Stimulated activated CD4-positive, alpha-beta T cell treated with anti-CD3 and anti-CD28 coated beads, Interleukin-15, amount 100 ng/mL, for 1 hour (primary cell): ENCODE data around the gene TCAIM.
A peak's percentile ranks its signal among the peaks of the same experiment; 100 is the strongest.

Experiments
- DNase-seq, 2 donors: peaks; one replicate each; pipeline ENCODE4 v3.0.0-alpha.2; 2020; ENCODE audit warnings: low read depth in 1 of 2, low spot score in 1 of 2

Gene TCAIM, protein sequence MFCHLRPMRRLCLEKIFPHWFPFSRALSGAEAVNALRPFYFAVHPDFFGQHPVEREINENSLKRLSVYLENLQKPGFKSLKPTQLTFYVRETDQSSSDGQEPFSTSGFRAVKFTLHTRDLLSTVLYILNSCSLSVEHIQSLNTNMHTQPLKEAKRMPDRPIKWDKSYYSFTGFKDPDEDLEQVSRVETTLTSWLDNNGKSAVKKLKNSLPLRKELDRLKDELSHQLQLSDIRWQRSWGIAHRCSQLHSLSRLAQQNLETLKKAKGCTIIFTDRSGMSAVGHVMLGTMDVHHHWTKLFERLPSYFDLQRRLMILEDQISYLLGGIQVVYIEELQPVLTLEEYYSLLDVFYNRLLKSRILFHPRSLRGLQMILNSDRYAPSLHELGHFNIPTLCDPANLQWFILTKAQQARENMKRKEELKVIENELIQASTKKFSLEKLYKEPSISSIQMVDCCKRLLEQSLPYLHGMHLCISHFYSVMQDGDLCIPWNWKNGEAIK

DNA sequence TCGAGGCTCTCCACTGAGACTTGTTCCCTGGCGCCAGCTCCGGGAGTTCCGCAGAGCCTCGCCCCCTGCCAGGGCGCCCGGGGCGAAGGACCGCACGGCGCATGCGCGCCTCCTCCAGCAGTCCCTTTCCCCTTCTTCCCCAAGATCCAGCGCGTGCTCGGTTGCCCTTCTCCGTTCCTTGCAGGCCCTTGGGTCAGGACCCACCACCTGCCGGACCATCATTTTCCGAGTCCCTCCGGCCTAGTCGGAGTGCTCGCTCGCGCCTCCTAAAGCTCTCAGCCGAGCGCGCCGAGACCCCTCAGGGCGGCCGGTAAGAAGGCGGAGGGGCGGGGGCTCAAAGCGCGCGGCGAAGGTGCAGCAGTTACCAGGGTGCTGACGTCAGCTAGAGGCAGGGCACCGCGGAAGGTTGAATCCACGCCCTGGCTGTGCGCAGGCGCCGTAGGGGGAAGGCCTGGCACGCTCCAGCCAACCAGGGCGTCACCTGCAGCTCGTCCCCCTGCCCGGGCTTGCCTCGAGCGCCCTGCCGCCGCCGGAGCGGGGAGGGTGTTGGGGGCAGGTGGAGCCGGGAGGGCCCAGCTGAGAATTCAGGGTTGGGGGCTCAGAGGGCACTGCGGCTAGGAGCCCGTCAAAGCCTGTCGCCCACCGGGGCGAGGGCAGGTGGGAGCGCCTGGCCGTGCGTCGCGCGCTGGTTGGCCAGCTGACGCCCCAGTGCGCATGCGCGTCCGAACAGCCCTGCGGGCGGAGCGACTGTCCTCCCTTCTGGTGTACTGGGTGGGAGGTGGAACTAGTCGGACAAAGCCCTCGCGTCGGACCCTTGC lies at the start of gene TCAIM:
Gene TCAIM (plus strand): TSS at position 757 of the 818 bp plus-strand sequence. CDS start 16,017 bp downstream, outside the sequence.
- peak; percentile 97 to 98 for DNase-seq

DNA sequence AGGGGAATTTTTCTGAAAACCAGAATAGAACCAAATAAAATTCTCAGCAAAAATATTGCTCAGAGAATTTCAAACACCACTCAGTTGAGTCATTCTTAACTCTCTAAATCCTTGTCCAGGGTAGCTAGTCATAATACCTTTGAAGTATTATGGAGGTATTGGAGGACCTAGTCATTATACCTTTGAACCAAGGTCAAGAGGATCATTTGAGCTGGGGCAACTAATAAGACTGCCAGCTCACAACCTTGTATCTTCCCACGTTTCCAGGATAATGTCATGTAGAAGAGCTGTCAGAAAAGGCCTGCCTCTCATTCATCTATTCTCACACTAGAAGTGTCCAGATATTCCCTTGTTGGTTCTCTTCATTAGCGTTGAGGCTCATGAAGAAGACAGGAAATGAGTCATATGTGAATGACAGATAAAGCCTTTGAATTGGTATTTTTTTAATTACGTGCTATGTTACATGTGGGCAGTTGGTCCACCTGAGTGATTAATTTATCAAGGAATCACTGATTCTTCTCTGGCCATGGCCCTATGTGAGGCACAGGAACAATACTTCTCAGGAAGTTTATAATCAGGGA lies 48.6 kb upstream of the TCAIM start:
- no peak for DNase-seq

DNA sequence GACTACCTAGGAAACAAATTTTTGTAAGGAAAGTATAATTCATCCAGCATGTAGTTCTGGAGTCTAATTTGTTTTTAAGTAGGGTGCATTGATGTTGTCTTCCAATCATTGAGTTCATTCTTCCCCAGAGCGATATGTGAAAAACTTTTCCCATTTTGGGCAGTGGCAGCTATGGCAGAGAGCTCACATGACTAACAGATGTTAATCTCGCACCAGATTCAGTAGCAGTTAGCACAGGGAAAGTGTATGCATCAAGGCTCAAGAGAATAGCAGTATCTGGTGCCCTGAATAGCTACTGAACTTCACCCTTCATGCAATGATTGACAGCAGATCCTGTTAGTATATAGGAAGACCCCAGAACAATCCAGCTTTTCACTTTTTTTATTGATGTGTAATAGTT lies 46.3 kb upstream of the TCAIM start:
- no peak for DNase-seq

DNA sequence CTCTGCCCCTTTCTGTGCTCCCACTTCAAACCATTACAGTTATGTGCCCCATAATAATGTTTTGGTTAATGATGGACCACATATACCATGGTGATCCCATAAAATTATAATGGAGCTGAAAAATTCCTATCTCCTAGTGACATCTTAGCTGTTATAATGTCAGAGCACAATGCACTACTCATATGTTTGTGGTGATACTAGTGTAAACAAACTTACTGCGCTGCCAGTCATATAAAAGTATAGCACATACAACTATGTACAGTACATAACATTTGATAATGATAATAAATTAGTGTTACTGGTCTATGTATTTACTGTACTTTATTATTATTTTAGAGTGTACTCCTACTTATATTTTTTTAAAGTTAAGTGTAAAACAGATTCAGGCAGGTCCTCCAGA lies 45.6 kb upstream of the TCAIM start:
- no peak for DNase-seq

DNA sequence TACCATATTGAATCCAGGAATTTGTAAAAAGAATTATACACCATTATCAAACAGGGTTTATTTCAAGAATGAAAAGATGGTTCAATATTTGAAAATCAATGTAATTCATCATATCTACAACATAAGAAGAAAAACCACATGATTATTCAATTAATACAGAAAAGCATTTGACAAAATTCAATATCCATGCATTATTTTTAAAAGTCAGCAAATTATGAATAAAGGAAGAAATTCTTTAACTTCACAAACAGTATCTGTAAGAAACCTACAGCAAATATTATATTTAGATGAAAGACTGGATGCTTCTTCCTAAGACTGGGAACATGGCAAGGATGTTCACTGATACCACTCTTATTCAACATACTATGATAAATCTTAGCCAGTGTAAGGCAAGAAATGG lies 41.3 kb upstream of the TCAIM start:
- DNase-seq = no peak

DNA sequence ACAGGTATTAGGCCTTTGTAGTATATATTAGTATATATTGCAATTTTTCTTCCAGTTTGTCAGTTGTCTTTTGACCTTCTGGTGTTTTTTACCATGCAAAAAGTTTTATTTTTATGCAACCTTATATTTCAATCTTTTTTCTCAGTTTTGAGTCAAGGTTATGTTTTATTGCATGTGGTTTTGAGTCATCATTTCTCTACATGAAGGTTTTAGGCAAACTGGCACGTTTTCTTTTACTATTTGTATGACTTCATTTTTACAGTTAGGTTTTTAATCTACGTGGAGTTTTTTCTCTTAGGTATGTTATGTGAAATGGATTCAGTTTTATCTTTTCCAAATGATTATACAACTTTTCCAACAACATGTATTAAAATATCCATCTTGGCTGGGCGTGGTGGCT lies 36.8 kb upstream of the TCAIM start:
- no peak for DNase-seq

DNA sequence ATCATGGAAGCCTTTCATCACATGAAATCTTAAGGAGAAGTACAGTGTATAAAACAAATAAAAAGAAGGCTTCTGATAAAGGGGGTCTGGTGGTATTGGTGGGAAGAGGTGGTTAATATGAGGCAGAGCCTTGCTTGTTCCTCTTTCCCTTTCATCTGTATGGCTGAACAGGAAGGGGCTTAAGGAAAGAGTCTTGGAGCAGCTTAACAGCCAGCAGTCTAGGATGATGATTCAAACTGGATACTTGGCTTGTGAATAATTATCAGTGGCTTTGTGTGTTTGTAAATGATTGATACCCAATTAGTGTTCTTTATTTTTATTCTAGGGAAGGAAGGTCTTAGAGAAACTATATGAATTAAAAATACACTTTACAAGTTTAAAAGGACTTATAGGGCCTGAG lies 29.1 kb upstream of the TCAIM start:
- no peak for DNase-seq

DNA sequence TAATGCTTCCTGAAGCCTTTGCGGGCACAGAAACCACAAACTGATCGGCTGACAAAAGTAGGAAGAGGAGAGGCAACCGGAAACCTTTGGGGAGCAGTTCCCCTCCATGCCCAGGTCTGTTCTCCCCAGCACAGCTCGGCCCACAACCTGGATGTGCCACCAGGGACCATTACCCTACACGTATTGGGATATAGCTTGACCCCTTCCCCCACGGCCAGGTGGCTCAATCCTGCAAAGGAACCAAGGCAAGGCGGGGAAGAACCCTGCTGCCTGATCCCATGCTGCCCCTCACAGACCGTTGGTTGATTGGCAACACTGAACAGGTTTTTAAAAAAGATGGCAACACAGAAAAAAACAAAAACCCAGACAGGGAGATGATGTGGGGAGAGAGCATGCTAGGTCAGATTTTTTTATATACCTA lies 19.7 kb upstream of the TCAIM start:
- DNase-seq = no peak

DNA sequence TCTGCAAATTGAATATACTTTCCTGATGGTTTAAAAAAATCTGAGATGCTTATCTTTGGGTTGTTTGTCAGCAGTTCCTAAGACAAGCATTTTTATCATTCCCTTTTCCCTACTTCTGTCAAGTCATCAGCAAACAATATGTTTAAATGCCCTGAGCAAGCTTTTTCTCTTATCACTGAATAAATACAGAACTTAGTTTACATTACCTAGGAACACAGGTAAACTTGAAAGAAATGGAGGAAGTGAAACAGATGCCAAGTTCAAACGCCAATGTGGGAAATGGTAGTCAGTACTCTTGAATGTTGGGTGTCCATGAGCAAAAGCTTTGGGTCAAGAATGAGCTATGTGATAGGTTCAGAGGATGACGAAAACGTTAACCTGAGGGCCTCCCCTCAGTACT lies 17.2 kb upstream of the TCAIM start:
- DNase-seq = no peak

DNA sequence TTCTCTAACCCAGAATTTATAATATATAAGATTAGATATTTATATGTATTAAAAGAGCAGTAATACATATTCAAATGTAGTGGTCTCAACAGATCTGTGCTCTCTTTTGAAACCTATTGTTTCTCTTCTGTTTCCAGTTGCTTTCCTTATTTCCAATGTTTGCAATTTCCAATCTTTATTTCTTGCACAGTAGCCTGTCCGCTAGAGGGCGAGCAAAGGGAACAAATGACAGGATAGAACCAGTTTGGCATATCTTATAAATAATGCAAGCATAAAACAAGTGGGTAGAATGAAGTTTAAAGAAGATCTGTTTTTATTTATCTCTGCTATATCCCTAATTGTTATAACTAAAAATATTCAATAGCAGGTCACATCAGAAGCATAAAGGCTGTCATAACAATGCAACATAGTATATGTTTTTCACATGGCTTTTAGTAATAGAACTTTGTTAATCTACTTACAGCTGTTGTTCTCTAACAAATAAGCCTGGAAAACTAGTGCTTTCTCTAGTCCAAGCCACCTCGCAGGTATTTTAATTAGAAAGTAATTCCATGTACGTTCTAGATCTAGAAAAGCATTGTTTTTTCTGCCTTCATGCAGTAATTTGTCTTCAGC lies 15.1 kb upstream of the TCAIM start:
- DNase-seq = peak in 1 of 2 donors; percentile 8

DNA sequence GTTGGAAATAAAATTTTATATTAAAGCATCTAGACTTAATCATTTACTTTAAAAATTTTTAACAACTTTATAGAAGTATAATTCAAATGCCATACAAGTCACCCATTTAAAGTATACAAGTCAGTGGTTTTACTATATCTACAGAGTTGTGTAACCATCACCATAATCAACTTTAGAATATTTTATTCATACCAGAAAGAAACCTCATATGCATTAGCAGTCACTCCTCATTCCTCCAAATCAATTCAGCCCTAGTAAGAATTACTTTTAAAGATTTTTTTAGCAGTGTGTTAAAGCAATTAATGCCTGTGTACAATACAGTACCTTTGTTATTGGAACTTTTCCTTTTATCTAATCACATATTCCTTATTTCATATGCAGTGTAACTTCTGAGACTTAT lies 14.0 kb upstream of the TCAIM start:
- DNase-seq = no peak

DNA sequence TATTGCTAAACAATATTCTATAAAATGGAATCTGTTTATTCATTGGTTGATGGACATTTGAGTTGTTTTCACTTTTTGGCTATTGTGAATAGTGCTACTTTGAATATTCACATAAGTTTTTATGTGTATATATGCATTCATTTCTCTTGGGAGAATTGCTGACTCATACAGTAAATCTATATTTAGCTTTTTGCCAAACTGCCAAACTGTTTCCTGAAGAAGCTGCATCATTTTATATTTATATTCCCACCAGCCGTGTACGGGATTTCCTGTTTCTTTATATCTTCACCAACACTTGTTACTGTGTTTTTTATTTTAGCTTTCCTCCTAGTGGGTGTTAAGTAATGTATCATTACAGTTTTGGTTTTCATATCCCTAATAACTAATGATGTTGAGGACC lies 12.5 kb upstream of the TCAIM start:
- DNase-seq = no peak

DNA sequence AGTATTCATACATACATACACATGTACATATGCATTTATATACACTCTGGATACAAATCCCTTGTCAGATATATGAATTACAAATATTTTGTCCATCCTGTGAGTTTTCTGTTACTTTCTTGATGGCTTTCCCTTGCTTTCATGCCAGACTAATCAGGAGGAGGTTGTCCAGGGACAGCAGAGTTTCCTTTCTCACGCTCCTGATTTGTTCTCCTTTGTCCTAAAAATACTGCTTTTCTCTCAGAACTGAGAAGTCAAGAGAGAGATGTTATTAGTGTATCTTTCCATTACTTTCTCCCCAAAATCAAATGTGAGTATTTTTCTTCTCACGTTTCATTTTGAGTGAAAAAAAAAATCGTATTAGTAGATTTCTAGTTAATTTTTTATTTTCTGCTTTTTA lies 12.1 kb upstream of the TCAIM start:
- no peak for DNase-seq

DNA sequence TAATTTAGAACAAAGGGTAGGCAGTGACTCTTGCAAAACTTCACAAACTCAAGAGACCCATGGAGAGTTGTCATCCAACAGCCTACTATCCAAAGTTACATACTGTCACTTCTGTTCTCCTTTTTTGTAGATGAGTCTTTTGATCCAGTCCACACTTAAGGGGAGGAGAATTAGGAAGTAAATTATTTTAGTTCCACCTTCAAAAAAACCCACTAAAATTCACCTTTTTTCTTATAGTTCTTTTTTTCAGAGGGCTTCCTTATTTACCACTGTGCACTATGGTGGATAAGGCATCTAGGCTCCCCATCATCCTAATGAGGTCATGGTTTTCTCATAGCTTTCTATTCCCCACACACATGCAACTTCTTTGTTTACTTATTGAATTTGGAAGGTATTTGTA lies 8.6 kb upstream of the TCAIM start:
- no peak for DNase-seq

DNA sequence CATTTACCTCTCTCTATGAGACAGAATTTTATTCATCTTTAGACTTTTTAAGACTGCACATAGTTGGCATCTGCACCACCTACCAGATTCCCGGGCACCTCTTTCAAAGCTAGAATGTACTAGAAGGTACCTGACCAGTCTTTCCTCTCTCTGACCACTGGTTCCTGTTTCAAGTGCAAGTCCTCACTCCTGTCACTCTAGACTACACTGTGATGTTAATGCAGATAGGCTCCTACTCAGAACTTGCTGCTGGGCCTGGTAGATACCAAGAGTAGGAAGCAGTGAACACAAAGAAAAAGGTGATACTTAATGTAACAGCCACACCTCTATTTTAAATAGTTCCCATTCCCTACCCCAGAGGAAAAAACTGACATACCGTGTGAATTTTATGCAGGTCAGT lies 8.1 kb upstream of the TCAIM start:
- no peak for DNase-seq

DNA sequence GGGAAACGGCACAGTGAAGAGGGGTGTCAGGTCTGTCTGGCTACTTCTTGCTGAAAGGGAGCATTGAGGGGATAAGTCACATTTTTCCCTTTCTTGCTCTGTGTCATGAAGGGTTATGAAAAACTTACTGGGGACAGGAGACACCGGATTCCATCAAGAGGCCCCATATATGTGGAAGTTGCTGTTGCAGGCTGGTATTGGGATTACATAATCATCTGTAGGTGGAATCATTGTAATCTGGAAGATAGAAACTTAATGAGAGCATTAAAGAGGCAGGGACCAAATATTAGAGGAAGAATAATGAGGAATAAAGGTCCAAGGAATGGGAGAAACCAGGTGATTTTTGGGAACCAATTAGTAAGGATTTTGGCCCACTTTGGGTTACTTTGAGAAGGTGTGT lies 4.2 kb upstream of the TCAIM start:
- no peak for DNase-seq

DNA sequence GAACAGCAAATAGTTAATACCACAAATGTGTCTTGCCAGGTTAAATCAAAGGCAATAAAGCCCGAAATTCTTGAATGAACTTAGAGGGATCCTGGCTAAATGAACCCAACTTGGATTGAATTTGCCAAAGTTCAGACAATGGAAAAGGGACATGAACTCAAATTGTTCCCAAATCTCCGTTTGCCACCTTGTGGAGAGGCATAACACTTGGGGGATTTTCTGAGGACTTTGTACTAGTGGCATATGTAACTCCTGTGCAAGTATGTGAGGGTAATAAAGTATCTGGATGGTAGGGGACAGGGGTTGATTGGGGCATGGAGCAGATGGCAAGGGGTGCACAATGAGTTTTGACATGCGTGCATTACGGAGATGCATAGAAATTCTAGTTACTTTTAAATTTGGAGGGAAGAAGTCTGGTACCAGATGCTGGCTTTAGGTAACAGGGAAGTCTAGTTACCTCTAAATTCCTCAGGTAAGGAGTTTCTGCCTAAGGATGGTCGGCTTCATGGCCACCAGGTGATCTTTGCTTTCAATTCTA lies 1.2 kb upstream of the TCAIM start:
- DNase-seq = no peak

DNA sequence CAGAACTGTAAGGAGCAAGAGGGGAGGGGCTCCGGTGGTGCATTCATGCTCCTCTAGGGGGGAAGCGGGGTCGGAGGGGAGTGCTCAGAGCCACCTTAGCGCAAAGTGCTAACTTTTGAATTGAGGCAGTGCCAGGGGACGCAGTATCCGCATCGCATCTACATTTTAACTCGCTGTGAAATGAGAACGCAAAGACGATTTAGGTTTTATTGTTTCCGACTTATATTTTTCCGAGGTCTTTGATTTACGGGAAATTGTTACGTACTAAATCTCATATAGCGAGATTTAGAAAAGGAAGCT lies 212 bp downstream of the TCAIM start:
- no peak for DNase-seq

DNA sequence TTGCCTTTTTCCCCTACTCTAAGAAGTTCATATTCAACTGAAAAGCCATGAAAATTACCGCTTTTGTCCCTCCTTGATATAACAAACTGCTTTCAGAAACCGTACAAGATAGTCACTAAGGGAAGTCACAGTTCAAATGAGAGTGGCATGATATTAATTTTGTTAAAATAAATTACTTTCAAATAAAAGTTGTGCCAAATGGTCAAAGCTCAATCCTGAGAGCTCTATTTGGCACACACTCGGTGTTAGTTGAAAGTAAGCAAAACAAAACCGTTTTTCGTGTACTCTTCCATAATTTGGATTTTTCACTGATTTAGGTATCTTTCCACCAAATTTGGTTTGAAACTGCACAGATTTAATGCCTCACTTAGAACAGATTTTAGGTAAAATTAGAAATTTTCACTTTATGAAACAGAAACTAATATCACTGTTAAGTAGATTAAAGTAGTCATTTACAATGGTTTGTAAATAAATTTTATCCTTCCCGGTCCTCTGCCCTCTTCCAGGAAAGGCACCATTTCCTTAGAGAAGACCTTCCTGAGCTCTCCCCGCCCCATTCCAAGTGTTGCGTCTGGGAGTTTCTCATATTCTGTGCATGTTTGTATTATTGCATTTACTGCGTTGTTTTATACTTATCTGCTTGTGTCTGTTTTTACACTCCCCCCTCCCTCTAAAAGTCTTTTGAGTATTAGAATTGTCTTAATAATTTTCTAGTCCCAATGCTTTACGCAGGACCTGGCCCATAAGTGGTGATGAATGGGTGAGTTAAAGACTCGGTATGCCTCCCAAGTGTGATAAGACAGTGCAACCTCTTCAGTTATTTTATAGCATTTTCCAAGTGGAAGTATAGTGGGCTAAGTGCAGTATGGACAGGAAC lies 853 bp downstream of the TCAIM start:
- no peak for DNase-seq

DNA sequence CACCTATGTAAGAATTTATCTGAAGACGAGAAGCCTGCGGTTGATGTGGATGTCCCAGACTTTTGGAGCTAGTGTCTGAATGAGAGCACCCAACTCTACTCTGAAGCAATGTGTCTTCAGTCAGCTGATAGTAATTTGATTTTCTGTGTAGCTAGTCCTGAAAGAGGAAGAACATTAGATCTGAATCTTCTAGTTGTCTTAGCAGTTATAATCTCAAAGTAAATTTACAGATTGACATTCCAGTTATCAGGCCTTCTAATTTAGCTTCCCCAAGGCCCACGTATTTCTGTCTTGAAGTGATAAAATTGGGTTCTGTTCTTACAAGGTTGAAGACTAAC lies 1.5 kb downstream of the TCAIM start:
- DNase-seq = no peak
